Ramos (cell line): ENCODE data around the gene CCL14.
"Not testable (repeated sequence)": the region's sequence is repeated elsewhere in the genome, so short reads cannot be mapped to it uniquely, and the experiment has no call there.

Experiments used
- in situ Hi-C: fragments of 300-500 bp; cut with MboI; formaldehyde crosslinking; loops from one replicate; pipeline ENCODE4 v1.14.3; 2022; ENCODE audit warnings: low sequenced_read_pairs; ENCODE audit not compliant: unreplicated experiment

Gene CCL14

GRCh38 chr17:35986643-35987042 lies at the start of gene CCL14:
TSS of gene CCL14 (minus strand) at chr17:35986729. CDS start at chr17:35986649, 80 bp downstream.
- in situ Hi-C loops, result no loop called here

GRCh38 chr17:36036235-36036634 lies 49.7 kb upstream of the CCL14 start:
- in situ Hi-C loops, result no loop called here

- in situ Hi-C loops, result no loop called here
Observed at GRCh38 chr17:36034127-36034526, 47.6 kb upstream of the CCL14 start.

- in situ Hi-C loops, result no loop called here
Observed at GRCh38 chr17:36030956-36031355, 44.4 kb upstream of the CCL14 start.

GRCh38 chr17:36027761-36028160 lies 41.2 kb upstream of the CCL14 start:
- in situ Hi-C loops, result no loop called here

GRCh38 chr17:36024106-36024869 lies 37.8 kb upstream of the CCL14 start:
- in situ Hi-C loops, result no loop called here

- in situ Hi-C loops, result no loop called here
Observed at GRCh38 chr17:36019423-36019822, 32.9 kb upstream of the CCL14 start.

GRCh38 chr17:36017799-36018198 lies 31.3 kb upstream of the CCL14 start, which contains the start of gene CCL23:
TSS of gene CCL23 (minus strand) at chr17:36017972. CDS start at chr17:36017897, 75 bp downstream.
- in situ Hi-C loops, result no loop called here

GRCh38 chr17:36016555-36016954 lies 30.0 kb upstream of the CCL14 start:
- in situ Hi-C loops, result no loop called here

GRCh38 chr17:36015895-36016294 lies 29.4 kb upstream of the CCL14 start:
- in situ Hi-C loops, result not testable (repeated sequence)

GRCh38 chr17:36014946-36015345 lies 28.4 kb upstream of the CCL14 start:
- in situ Hi-C loops, result no loop called here

- in situ Hi-C loops, result no loop called here
Observed at GRCh38 chr17:36011201-36011600, 24.7 kb upstream of the CCL14 start.

- in situ Hi-C loops, result no loop called here
Observed at GRCh38 chr17:36008998-36009665, 22.6 kb upstream of the CCL14 start.

GRCh38 chr17:36004594-36005108 lies 18.1 kb upstream of the CCL14 start:
- in situ Hi-C loops, result no loop called here

GRCh38 chr17:36002631-36003030 lies 16.1 kb upstream of the CCL14 start:
- in situ Hi-C loops, result no loop called here

GRCh38 chr17:36001862-36002603 lies 15.5 kb upstream of the CCL14 start:
- in situ Hi-C loops, result no loop called here

- in situ Hi-C loops, result no loop called here
Observed at GRCh38 chr17:36001110-36001771, 14.7 kb upstream of the CCL14 start, which contains the start of gene CCL15. TSS of gene CCL15 (minus strand) at chr17:36001553. CDS start at chr17:36001492, 61 bp downstream.

GRCh38 chr17:36000732-36001109 lies 14.2 kb upstream of the CCL14 start:
- in situ Hi-C loops, result no loop called here

GRCh38 chr17:35998756-35999155 lies 12.2 kb upstream of the CCL14 start:
- in situ Hi-C loops, result no loop called here

GRCh38 chr17:35998018-35998545 lies 11.6 kb upstream of the CCL14 start:
- in situ Hi-C loops, result no loop called here
